GM19455 (cell line): ENCODE measurements around the gene JCAD.
"Not testable (repeated sequence)": the region's sequence is repeated elsewhere in the genome, so short reads cannot be mapped to it uniquely, and the experiment has no call there.

Experiments used
- ATAC-seq: cut with Tn5 transposase; IDR thresholded peaks from one replicate; pipeline ENCODE4 v1.9.1; 2021; ENCODE audit not compliant: unreplicated experiment

Gene JCAD, protein sequence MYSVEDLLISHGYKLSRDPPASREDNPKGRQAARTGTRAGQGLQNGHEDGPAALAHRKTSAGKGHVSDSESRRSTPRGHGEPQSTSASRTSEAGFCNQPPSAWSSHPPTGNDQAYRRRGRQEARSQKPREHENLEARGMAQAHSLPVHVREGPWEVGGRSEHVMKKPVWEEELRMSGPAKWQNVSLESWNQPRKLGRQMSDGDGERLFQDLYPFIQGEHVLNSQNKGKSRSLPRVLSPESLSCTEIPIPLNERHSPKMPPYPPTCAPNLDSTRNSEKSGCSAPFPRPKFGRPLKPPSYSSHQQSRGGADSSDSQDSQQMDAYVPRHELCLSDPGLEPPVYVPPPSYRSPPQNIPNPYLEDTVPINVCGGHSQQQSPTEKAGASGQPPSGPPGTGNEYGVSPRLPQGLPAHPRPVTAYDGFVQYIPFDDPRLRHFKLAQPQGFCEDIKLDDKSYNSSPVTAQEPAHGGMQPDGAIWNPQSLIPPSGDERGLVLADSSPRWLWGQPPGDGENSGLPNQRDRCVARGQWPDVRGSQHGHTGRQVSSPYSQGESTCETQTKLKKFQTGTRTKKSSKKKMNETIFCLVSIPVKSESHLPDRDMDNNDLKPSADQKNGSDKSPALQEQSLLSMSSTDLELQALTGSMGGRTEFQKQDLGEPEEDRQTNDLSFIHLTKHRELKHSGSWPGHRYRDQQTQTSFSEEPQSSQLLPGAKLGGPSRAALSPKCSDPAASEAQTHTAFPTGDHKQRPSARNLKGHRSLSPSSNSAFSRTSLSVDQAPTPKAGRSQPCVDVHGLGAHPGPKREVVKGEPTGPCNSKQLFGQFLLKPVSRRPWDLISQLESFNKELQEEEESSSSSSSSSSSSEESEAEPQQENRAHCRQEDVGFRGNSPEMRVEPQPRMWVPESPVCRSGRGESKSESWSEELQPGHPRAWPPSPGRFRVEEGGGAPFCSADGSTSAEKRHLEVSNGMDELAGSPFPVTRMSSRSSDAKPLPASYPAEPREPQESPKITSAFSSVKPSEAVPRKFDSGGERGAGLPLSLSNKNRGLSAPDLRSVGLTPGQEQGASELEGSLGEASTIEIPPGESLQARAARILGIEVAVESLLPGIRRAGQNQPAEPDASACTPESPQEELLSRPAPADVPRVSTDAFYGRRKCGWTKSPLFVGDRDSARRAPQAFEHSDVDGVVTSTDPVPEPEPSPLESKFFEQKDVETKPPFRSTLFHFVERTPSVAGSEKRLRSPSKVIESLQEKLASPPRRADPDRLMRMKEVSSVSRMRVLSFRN (N-terminal part only)

DNA sequence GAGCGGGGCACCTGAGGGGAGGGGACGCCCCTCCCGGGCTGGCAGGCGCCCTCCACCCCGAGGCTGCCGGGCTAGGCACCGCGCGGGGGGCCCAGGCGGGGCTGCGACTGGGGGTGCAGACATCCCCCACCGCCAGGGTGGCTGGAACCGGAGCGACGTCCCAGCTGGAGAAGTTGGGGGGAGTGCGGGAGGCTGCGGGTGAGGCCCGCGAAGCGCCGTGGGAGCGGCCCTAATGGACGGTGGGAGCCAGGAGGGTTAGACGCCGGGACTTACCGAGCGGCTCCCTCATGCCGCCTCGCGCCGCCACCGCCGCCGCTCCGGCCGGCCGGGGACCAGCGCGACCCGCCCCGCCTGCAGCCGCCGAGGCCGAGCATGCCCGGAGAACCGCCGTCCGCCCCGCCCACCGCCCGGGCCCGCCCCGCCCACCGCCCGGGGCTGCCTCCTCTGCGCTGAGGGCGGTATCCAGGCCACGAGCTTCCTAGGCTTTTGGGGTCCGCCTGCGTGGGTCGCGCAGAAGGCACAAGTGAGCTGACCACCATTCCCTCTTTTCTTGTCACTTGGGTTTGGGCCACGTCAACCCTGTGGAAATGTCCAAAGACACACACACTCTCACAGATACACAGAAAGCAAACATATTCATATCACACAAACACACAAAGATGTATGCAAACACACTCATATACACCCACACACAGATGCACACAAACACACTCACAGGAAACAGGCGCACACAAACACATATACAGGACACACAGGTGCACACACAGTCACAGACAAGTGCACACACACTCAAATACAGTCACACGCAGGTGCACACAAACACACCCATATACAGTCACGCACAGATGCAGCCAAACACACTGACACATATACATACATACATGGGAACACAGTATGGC is at the start of gene JCAD:
TSS of gene JCAD (minus strand) at position 378 of the 899 bp plus-strand sequence. CDS start 11,774 bp downstream, outside the sequence.
- no peak for ATAC-seq

- no peak for ATAC-seq
Measured at GRCh38 chr10:30106987-30107386, 47.6 kb upstream of the JCAD start.

GRCh38 chr10:30103595-30104320 is 44.4 kb upstream of the JCAD start:
- ATAC-seq, result no peak

GRCh38 chr10:30099706-30100105 is 40.3 kb upstream of the JCAD start:
- not testable (repeated sequence) for ATAC-seq

DNA sequence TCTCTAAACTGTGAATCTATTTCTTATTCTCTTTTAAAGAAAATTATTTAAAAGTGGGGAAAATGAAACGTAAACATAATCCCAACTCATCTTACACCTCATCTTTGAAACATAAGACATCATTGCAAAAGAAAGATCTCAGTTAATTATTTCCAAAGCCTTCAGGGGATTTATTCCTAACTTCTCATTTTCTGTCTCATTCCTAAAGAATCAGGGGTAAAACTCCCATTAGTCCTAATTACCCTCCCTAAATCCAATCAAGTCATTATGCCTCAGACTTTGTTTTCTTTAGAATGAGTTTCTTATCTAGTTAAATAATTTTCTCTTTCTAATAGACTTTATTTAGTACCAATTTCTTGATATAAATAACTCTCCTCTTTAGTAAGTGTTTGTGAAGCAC is 39.7 kb upstream of the JCAD start:
- no peak for ATAC-seq

DNA sequence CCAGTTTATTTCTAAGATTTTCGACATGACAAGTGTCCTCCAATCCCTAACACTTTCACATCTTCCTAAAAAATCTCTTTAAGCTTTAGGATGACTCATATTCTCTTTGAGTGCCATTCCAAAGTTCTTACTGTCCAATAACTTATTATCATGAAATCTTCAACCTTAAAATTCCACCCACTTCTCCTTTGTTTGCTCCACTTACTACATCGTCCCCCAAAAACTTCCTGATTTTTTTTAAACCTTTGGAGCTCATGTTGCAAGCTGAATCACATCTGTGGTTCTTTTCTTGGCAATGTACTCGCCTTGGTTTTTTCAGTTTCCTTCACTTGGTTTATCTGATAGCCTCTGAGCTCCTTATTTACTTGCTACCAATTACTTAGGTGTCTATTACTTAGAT is 39.2 kb upstream of the JCAD start:
- no peak for ATAC-seq

DNA sequence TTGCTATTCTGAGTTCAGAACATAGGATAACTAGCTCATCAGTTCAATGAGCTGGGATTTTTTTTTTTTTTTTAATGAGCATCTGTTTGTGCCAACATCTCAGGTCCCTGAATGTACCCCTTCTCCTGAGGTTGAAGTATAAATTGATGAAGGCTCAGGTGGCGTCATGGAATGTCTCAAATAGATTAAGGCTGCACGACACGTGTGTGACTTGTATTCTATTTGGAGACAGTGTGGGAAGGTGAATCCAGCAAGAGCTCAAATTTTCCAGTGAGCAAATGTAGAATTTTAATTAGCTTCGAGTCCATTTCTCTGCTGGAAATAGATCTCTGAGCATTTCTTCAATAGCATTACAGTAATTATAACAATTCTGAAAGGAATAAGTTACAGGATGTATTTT is 37.2 kb upstream of the JCAD start:
- ATAC-seq, result no peak

GRCh38 chr10:30095631-30096422 is 36.4 kb upstream of the JCAD start:
- ATAC-seq, result no peak

- no peak for ATAC-seq
Measured at GRCh38 chr10:30094601-30095000, 35.2 kb upstream of the JCAD start.

- no peak for ATAC-seq
Measured at GRCh38 chr10:30093303-30093950, 34.0 kb upstream of the JCAD start.

DNA sequence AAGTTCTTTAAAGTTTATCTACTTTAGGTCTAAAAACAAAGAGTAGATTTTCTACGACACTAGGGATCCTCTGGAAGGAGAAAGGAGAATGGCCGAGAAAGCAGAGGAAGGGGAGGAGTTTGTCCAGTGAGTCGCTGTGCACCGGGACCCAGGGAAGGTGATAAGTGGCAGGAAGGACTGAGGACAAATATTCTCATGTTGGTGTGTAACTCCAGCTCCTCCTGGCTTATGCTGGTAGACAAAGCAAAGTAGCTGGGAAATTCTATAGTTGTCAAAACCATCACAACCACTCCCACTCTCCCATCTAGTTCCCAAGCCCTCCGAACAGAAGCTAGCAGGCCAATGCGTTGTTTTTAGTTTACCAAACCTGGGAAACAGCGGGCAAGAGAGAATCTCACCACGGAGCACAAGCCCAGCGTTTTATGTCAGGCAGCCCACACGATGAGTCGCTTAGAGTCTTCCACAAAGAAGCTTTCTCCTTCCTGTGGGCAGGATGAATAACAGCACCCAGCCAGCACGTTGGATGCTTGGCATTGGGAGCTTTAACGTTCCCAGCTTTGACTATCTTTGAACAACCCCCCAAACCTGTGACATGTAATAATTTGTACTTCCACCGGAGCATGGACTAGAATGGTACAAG is 32.9 kb upstream of the JCAD start:
- ATAC-seq, result no peak

GRCh38 chr10:30091136-30091535 is 31.8 kb upstream of the JCAD start:
- ATAC-seq, result no peak

- ATAC-seq, result no peak
Measured at GRCh38 chr10:30088178-30088577, 28.8 kb upstream of the JCAD start.

- no peak for ATAC-seq
Measured at GRCh38 chr10:30083934-30084333, 24.5 kb upstream of the JCAD start.

DNA sequence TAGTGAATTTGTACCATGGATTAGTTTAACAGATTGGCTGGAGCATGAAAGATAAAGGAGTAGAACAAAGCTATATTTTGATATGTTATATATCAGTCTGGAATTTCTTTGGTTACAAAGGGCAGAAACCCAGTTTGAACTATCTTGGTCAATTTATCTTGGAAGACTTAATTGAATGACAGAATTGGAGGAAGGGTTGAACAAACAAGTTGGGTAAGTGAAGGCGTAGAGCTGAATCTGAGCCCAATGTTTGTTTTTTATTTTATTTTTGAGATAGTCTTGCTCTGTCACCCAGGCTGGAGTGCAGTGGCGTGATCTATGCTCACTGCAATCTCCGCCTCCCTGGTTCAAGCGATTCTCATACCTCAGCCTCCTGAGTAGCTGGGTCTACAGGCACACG is 21.8 kb upstream of the JCAD start:
- ATAC-seq, result no peak

GRCh38 chr10:30080161-30080560 is 20.8 kb upstream of the JCAD start:
- no peak for ATAC-seq

DNA sequence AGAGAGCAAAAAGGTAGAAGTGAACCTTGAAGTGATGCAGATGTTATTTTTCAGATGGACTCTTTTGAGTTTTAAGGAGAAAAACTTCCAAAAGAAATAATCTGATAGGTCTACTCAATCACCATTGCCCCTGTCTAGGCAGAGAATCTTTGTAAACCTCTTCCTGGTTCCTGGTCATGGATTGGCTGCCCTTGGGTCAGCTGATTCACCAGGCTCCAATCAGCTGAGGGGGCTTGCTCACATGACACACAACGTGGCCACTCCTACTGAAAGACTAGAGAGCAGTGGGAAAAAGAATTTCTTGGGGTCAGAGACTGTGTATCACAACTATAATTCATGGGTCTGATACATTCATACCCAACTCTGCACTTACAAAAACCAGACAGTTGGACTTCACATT is 20.0 kb upstream of the JCAD start:
- ATAC-seq, result no peak

DNA sequence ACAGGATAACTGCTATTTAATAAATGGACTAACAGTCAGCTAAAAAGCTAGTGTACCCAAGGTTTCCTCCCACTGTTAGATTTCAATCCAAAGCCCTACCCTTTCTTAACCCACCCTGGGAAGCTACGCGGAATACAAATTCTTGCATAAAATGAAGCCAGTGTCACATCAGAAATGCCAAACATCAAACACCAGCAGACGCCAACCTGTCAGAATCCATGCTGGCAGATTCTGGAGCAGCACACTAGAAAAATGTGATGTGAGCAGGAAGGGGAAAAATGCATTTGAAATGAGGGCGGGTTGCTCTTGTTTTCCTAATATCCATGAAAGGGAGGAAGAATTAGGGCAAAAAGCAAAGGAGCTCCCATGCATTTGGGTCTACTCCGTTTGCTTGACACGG is 16.1 kb upstream of the JCAD start:
- ATAC-seq, result no peak
